Measurements from ENCODE around the gene EIF3D. TPM values are rescaled to one million over a fixed set of nuclear protein-coding genes. Genes with fewer than 3 reads are reported as not detected.
A peak's percentile ranks its signal among the peaks of the same experiment; 100 is the strongest.

The EIF3D gene
- total and polyA plus RNA-seq, 9 of the 15 experiments (the other 6 are each of a cell fraction or from before 2014, with no cell fraction given), result 191 to 422 (median 279) TPM

DNA sequence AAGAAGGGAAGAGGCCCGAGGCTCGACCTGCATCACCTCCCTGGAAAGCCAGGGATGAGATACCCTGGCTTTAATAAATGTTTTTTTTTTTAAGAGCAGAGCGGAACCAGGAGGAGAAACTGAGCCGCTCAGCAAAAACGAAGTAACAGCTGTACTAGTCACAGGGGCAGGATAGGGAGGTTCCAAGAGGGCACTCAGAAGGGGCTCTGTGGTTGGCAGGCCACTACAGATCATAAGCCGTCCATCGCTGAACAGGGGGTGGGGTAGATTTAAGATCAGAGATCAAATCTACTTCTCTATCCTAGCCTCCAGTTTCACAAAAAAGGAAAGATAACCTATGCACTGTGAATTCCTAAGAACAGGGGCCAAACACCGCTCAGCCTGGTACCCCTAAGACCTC lies 625 bp downstream of the EIF3D start:
- no peak for ATAC-seq
- intact Hi-C loops (cut with micrococcal nuclease) (no loop called here), in situ Hi-C loops (cut with MboI) (no loop called here)
- H3K9ac ChIP-seq (ENCODE audit: insufficient read depth in 1 of 2, low read depth in 2 of 2, low read length in 2 of 2), result peak overlapping the region; percentile 94 to 99
- no peaks in the 10 kb centered on the region for H3K27me3 ChIP-seq (ENCODE audit: control insufficient read depth in 2 of 2, insufficient read depth in 2 of 2, low read length in 2 of 2)
- peaks cover 46% of the 10 kb centered on the region for H3K36me3 ChIP-seq (ENCODE audit: control insufficient read depth, insufficient read depth, low read length)
- H3K4me1 ChIP-seq (replicated peaks in 1 of 2; ENCODE audit: control insufficient read depth in 2 of 2, insufficient read depth in 2 of 2, low read length in 2 of 2), result peaks cover 3 to 4% of the 10 kb centered on the region in 2 experiments; a peak in 3 of 5 replicates
- H4K20me1 ChIP-seq (replicated peaks; ENCODE audit: control insufficient read depth, insufficient read depth, low read length), result peaks cover 3% of the 10 kb centered on the region; the same call in 1 of the 2 replicates
- ChIA-PET POLR2A (interaction anchor here (0.7 to 1.3 kb wide), 5 partner anchors 10 to 880 kb away, joined by 3 to 8 read pairs (median 4); partner anchors contain the start of genes APOL6 and FOXRED2), CTCF (ENCODE audit: low intra/inter-chr PET ratio) (no interaction called here)
- TF ChIP-seq, protein P1, sequence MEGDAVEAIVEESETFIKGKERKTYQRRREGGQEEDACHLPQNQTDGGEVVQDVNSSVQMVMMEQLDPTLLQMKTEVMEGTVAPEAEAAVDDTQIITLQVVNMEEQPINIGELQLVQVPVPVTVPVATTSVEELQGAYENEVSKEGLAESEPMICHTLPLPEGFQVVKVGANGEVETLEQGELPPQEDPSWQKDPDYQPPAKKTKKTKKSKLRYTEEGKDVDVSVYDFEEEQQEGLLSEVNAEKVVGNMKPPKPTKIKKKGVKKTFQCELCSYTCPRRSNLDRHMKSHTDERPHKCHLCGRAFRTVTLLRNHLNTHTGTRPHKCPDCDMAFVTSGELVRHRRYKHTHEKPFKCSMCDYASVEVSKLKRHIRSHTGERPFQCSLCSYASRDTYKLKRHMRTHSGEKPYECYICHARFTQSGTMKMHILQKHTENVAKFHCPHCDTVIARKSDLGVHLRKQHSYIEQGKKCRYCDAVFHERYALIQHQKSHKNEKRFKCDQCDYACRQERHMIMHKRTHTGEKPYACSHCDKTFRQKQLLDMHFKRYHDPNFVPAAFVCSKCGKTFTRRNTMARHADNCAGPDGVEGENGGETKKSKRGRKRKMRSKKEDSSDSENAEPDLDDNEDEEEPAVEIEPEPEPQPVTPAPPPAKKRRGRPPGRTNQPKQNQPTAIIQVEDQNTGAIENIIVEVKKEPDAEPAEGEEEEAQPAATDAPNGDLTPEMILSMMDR (IDR thresholded peaks at IDR 0.05 in 2 of 3, conservative IDR thresholded peaks at IDR 0.05 in 1 of 3; ENCODE audit: insufficient read depth in 2 of 3, low read depth in 1 of 3, low read length in 3 of 3), result no peak
- TF ChIP-seq, protein P2, sequence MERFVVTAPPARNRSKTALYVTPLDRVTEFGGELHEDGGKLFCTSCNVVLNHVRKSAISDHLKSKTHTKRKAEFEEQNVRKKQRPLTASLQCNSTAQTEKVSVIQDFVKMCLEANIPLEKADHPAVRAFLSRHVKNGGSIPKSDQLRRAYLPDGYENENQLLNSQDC (CRISPR knock-in tag; IDR thresholded peaks at IDR 0.05), result no peak
- TF ChIP-seq, protein P3, sequence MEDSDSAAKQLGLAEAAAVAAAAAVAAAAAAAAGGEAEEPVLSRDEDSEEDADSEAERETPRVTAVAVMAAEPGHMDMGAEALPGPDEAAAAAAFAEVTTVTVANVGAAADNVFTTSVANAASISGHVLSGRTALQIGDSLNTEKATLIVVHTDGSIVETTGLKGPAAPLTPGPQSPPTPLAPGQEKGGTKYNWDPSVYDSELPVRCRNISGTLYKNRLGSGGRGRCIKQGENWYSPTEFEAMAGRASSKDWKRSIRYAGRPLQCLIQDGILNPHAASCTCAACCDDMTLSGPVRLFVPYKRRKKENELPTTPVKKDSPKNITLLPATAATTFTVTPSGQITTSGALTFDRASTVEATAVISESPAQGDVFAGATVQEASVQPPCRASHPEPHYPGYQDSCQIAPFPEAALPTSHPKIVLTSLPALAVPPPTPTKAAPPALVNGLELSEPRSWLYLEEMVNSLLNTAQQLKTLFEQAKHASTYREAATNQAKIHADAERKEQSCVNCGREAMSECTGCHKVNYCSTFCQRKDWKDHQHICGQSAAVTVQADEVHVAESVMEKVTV (CRISPR knock-in tag; IDR thresholded peaks at IDR 0.05), result no peak
- no peak for FAIRE-seq
- peak overlapping the region; percentile 98 for H3K27ac ChIP-seq (ENCODE audit: extremely low read depth, low read depth, low read length)
- no TSS peak for BruUV-seq (replicated peaks)
- no peaks in the 10 kb centered on the region for H3K9me3 ChIP-seq (replicated peaks; ENCODE audit: control insufficient read depth, insufficient read depth, low read depth, low read length)
- H2AFZ ChIP-seq (ENCODE audit: low read depth, low read length), result peak overlapping the region; percentile 95; the same call in 1 of the 2 replicates
- H3K79me2 ChIP-seq (ENCODE audit: control insufficient read depth, insufficient read depth, low read length), result peaks cover 39% of the 10 kb centered on the region
- DNase-seq (ENCODE audit: extremely low read depth in 1 of 4, low spot score in 3 of 4), result peak in 2 of 4 experiments; percentile 40 to 41
- no peaks in the 10 kb centered on the region for H3K9me1 ChIP-seq (ENCODE audit: control insufficient read depth, insufficient read depth, low read length)
- H3K4me2 ChIP-seq (ENCODE audit: insufficient read depth, low read length), result peak overlapping the region; percentile 94
- H3K4me3 ChIP-seq, result peak overlapping the region; percentile 99
- 0% methylated on average over 8 of the region's 8 CpGs for WGBS (ENCODE audit: insufficient coverage, low coverage, missing lambda C conversion rate)

Data from K562 (cell line).